RCC 7860 (cell line): ENCODE data around the gene POLD1.

Source experiments
- DNase-seq: peaks from one replicate; pipeline ENCODE4 v3.0.0-alpha.2; 2015; ENCODE audit warnings: low spot score
- FAIRE-seq: peaks from 2 replicates; lab custom pipeline; 2012; peaks lifted over from hg19 to GRCh38; lab: Jason Lieb, UNC

Gene POLD1

DNA sequence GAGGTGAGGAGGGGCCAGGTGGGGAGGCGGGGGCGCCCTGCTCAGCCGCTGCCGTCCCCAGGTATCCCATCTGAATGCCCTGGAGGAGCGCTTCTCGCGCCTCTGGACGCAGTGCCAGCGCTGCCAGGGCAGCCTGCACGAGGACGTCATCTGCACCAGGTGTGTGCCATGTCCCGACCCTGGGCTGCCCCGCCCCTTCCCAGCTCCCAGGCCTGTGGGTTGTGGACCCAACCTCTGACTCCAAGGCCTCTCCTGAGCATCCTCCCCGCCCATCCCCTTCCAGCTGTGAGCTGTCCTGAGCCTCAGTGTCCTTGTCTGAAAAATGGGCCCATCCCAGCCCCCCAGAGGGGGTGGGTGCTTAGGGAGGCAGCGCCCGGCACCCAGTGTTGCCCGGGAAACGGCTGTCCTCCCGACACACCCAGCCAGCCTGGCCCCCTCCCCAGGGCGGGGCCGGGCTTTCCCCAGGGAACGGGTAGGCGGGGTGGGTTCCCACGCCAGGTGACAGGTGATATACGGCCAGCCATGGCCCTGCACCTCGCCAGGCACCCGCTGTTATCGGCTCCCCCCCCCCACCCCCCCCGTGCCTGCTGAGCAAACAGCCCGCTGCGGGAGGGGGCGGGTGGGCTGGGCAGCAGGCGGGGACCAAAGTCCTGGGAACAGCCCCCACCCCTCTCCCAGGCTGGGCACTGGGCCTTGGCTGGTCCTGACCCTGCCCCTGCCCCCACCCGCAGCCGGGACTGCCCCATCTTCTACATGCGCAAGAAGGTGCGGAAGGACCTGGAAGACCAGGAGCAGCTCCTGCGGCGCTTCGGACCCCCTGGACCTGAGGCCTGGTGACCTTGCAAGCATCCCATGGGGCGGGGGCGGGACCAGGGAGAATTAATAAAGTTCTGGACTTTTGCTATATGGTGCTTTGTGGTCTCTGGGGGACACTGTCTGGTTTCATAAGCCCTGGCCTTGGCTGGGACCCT lies 33.2 kb downstream of the POLD1 start:
- DNase-seq, result no peak
- no peak for FAIRE-seq

DNA sequence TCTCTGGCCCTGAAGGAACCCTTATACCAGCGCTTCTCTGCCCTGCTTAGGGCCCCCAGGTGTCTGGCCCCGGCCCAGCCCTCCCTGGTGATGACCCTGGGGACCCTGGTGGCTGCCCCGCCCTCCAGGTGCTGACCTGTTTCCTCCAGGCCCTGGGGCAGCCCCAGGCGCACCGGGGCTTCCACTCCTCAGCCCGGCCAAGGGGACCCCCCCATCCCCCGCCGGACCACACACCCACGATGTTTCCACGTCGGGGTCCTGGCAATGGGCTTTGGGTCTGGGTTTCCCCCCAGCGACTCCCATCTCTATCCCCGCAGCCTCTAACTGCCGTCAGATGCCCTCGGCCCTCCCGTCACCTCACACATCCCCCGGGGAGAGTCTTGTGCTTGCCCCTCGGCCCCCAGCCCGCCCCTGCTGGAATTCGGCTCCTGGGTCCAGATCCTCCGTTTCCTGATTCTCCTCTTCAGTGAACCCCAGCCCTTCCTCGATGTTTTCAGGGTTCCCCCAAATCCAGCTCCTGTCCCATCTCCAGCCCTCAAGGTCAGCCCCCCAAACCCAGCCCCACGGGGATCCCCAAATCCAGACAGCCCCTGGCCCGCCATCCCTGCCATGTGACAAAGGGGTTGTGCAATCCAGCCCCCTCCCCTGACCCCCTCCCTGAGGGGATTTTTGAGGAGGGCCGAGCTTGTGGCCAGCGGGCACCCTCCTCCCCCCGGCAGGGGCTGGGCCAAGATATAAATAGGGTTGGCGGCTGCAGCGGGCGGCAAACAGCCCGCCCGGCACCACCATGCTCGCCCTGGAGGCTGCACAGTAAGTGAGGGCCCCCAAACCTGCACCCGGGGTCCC lies 34.3 kb downstream of the POLD1 start, which contains the start of gene SPIB:
TSS of gene SPIB (plus strand) at position 763 of the 846 bp plus-strand sequence. CDS start at position 788, 25 bp downstream.
- DNase-seq (no peak), FAIRE-seq (no peak)

DNA sequence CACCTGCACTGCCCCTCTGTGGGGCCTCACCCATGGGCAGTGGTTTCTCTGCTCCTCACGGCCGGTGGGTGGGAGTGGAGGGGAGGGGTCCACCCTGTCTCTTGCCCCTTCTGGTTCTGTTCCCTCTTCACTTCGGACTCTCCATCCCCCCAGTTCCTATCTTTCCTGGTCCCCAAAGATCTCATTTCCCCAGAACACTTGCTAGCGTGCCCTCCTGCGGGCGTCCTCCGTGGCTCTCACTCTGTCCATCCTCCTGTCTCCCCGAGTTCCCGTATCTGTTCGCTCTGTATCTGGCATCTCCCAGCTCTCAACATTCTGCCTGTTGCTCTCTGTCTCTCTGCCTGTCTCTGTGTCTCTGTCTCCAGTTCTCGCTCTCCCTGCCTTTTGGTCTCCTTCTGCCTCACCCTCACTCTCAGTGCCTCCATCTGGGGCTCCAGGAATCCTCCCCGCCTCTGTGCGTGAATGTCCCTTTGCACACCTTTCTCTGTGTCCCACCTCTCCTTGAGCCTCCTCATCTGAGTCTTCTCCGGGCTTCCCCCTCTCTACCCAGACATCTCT lies 35.0 kb downstream of the POLD1 start:
- no peak for FAIRE-seq

DNA sequence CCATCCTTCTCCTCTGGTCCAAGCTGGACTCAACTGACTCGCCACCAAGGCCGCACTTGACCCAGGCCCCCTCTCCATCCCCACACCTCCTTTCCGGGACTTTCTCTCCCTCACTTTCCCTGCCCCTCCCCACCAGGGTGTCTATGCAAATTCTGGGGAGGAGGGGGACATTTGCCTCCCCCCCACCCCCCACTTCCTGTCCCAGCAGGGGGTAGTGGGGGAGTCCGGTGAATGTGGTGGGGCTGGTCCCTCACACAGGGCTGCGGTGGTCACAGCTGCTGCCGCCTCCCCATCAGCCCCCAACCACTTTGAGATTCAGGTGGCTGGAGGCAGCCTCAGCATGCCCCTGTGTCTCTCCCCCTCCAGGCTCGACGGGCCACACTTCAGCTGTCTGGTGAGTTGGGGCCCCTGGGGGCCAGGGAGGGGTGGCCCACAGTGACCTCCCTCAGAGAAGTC lies 35.5 kb downstream of the POLD1 start:
- FAIRE-seq, result no peak
- no peak for DNase-seq

More for the DNA sequence above, 35.0 kb downstream of the POLD1 start:
- no peak for DNase-seq

DNA sequence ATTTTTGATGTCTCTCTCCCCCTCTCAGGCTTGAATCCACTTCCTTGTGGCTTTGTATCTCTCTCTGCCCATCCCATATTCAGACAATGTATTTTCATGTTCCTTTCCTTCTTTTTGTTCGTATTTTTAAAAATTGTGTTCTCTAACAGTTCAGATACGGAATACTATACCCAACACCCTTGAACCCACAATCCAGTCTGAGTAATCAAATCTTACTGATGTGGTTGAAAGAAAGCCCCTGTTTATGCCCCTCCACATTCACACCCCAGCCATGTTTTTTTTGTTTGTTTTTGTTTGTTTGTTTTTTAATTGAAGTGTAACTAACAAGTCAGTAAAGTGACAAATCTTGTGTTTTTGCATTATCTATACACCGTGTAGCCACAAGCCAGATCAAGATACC lies 36.0 kb downstream of the POLD1 start:
- no peak for DNase-seq
- no peak for FAIRE-seq

DNA sequence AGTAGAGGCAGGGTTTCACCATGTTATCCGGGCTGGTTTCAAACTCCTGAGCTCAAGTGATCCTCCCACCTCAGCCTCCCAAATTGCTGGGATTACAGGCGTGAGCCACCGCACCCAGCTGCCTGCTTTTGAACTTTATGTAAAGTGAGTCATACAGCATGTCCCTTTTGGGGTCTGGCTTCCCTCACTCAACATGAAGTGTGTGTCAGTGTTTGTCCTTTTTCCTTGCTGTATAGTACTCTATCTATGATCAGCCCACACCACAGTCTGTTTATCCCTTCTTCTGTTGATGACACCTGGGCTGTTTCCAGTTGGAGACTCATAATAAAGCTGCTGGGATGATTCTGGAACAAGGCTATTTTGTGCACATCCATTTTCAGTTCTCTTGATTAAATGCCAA lies 36.7 kb downstream of the POLD1 start:
- DNase-seq, result no peak
- no peak for FAIRE-seq

DNA sequence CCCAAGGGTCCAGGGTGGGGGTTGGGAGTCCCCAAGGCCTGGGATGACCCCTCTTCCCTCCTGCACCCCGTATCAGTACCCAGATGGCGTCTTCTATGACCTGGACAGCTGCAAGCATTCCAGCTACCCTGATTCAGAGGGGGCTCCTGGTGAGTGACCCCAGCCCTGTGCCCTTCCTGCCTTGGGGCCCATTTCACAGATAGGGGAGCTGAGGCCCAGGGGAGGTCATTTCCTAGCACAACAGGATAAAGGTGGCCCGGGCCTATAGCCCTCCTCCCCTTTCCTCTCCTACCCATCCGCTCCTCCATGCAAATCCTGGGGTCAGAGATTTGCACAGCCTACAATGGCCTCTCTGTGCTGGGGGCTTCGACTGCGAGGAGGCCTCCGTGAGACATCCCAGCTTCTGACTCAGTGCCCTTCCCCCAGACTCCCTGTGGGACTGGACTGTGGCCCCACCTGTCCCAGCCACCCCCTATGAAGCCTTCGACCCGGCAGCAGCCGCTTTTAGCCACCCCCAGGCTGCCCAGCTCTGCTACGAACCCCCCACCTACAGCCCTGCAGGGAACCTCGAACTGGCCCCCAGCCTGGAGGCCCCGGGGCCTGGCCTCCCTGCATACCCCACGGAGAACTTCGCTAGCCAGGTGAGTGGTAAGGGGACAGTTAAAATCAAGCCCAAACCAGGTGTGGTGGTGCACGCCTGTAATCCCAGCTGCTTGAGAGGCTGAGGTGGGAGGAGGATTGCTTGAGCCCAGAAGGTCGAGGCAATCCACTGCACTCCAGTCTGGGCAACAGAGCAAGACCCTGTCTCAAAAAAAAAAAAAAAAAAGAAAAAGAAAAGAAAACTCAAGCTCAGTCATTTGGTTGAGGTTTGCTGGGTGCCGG lies 38.5 kb downstream of the POLD1 start:
- FAIRE-seq, result no peak

DNA sequence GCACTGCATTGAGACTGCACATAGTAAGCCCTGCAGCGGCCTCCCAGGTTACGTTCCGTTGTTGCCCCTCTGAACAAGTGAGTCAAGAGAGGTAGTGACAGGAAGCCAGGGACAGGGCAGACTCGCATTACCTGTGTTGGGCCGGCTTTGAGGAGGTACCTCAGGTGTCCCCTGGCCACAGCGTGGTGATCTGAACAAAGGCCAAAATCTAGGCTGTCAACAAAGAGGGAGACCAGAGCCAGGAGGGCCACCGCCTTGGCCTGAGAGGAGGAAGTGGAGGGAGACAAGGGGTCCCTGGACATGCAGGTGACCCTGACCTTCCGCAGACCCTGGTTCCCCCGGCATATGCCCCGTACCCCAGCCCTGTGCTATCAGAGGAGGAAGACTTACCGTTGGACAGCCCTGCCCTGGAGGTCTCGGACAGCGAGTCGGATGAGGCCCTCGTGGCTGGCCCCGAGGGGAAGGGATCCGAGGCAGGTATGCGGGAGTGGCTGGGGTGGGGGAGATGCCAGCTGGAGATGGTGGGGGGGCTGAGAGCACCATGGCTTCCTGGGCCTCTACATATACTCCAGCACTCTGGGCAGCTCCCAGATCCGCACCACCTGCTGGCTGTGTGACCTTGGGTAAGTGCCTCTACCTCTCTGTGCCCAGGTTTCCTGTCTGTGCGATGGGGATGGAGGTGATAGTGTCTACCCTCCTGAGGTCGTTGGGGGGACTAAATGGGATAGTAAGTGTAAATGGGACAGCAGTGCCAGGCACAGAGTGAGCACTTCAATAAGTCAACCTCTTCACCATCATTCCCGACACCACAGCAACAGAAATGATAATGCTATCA lies 39.3 kb downstream of the POLD1 start:
- DNase-seq, result no peak
- no peak for FAIRE-seq

More for the DNA sequence above, 38.5 kb downstream of the POLD1 start:
- no peak for DNase-seq

DNA sequence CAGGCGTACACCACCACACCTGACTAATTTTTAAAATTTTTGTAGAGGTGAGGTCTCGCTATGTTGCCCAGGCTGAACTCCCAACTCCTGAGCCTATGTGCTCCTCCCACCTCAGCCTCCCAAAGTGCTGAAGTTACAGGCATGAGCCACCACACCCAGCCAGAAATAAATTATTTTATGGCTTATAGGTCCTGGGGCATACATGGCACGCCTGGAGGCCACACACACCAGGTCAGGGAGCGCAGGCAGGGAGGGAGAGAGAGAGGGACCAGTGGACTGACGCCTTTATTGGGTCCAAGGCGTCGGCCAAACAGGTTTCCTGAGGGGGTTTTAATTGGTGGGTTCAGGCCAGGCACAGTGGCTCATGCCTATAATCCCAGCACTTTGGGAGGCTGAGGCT lies 41.4 kb downstream of the POLD1 start:
- DNase-seq (no peak), FAIRE-seq (no peak)

DNA sequence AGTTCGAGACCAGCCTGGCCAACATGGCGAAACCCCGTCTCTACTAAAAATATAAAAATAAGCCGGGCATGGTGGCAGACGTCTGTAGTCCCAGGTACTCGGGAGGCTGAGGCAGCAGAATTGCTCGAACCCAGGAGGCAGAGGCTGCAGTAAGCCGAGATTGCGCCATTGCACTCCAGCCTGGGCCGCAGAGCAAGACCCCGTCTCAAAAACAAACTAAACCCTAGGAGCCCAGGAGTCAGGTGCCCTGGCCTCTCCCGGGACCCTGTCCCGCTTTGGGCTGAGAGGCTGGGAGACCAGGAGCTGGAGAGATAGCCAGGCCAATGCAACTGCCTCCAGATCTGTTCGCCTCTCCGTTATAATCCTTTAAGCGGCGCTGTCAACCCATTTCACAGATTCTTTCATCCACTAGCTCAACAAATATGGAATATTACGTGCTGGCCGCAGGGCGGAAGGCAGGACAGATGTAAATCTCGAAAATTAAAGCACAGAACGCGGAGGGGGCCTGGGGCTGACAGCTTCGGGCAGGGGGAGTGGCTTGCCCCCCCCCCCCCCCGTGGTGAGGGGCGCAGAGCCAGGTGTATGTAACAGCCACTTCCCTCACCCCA lies 43.3 kb downstream of the POLD1 start:
- FAIRE-seq, result no peak

DNA sequence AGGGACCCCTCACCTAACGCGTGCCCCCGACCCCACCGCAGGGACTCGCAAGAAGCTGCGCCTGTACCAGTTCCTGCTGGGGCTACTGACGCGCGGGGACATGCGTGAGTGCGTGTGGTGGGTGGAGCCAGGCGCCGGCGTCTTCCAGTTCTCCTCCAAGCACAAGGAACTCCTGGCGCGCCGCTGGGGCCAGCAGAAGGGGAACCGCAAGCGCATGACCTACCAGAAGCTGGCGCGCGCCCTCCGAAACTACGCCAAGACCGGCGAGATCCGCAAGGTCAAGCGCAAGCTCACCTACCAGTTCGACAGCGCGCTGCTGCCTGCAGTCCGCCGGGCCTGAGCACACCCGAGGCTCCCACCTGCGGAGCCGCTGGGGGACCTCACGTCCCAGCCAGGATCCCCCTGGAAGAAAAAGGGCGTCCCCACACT lies 43.9 kb downstream of the POLD1 start:
- no peak for DNase-seq
- no peak for FAIRE-seq

More for the DNA sequence above, 43.3 kb downstream of the POLD1 start:
- no peak for DNase-seq

DNA sequence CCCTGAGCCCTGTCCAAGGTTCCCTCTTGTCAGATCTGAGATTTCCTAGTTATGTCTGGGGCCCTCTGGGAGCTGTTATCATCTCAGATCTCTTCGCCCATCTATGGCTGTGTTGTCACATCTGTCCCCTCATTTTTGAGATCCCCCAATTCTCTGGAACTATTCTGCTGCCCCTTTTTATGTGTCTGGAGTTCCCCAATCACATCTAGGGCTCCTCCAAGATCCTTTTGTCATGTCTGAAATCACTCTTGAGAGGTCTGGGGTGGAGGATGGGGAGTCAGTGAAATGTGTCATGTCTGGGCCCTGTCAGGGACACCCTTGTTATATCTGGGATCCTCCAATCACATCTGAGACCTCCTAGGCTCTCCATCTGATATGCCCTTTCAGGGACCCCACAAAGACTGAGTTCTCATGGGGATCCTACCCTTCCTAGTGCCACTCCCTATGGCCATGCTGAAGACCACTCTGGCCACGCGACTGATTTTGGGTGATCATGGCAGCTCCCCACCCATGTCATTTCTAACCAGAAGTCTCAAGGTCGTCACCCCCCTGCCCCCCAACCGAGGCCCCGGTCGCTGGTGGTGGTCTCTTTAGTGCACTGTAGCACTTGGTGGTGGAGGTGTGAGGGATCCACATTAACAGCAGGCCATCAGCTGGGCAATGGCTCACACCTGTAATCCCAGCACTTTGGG lies 44.8 kb downstream of the POLD1 start:
- no peak for DNase-seq
- FAIRE-seq, result no peak

DNA sequence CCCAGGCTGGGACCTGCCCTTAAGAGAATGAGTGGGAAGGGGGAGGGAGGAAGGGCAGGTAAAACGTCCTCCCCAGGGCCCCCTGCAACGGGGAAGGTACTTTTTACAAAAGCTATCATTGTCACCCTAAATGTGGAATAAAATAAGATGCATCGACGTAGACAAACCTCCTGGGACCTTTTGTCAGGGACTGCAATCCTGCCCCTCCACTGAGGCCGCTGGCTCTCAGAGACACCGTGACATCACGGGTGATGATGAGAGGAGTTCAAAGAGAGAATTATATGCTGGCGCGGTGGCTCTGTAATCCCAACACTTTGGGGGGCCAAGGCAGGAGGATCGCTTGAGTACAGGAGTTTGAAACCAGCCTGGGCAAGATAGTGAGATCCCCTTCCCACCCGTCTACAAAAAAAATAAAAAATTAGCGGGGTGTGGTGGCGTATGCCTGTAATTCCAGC lies 46.8 kb downstream of the POLD1 start:
- no peak for DNase-seq

DNA sequence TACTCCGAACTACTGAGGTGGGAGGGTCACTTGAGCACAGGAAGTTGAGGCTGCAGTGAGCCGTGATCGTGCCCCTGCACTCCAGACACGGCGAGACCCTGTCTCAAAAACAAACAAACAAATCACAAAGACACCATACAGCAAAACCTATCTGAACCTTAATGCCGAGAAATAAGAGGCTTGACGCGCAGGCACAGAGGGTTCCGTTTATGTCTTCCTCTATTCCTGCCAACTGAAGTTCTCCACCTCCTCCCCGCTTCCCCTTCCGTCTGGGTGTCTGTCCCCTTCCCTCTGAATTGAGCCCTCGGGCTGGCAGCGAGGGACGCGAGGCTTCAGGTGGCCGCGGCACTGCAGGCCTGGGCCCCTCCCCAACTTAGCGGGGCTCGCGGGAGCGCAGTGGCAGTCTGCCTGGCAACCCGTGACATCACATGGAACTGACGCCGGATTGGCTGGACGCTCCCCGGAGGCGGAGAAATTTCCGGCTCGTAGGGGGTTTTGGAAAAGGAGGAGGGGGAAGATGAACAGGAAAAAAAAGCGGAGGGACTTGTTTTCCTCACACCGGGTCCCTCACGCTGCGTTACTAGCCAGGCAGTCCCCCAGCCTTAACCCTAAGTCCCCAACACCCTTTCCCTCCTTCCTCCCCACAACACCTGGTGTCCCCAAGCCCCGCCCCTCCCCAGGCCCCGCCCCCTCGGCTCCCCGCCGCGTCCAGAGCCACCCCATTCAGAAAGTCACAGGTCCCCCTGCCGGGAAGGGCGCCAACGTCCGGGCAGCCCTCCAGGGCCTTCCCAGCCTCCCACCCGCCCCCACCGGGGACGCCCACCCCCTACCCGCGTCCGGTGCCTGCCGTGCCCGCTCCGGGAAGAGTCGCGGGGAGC lies 47.4 kb downstream of the POLD1 start:
- DNase-seq (peak; percentile 27), FAIRE-seq (no peak)

More for the DNA sequence above, 46.8 kb downstream of the POLD1 start:
- FAIRE-seq, result no peak

DNA sequence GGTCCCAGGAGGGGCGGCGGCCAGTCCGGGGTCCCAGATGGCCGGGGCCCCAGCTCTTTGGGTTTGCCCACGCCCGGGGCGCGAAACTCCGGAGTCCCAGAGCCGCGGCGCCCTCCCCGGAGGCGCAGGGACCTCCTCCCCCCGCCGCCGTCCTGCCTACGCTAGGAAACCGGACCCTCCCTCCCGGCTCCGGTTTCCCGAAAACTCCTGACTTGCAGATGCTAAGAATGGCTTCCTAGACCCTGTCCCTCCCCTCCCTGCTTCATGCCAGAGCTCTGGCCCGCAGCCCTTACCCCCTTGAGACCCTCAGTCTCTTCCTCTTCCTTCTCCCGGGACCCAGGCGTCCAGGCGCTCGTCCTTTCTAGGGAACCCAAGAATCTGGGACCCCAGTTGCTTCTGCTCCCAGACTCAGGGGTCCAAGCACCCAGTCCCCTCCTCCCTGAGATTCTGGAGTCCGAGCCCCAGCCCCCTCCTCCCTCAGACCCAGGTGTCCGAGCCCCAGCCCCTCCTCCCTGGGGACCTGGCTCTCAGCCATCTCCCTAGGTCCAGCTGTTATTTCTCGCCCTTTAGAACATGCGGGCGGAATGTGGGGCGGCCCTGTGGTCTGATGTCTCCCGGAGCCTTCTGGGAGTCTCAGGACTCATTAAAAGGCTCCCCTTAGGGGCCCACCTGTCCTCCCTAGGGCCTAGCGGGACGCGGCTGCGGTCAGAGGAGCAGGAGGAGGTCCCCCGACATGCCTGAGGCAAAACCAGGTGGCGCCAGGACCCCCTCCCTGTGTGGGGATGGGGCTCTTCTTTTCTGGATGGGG lies 48.3 kb downstream of the POLD1 start, which contains the start of gene MYBPC2:
TSS of gene MYBPC2 (plus strand) at position 672 of the 808 bp plus-strand sequence. CDS start at position 734, 62 bp downstream.
- FAIRE-seq (no peak), DNase-seq (no peak)
